ENCODE data around the gene TFAP2E. TPM values are rescaled to one million over a fixed set of nuclear protein-coding genes. Genes with fewer than 3 reads are reported as not detected.
"Not testable (repeated sequence)": the region's sequence is repeated elsewhere in the genome, so short reads cannot be mapped to it uniquely, and the experiment has no call there.

TFAP2E gene
- total and polyA plus RNA-seq, 8 donors = 0.37 to 44.3 (median 1.8) TPM; not detected in 3

DNA sequence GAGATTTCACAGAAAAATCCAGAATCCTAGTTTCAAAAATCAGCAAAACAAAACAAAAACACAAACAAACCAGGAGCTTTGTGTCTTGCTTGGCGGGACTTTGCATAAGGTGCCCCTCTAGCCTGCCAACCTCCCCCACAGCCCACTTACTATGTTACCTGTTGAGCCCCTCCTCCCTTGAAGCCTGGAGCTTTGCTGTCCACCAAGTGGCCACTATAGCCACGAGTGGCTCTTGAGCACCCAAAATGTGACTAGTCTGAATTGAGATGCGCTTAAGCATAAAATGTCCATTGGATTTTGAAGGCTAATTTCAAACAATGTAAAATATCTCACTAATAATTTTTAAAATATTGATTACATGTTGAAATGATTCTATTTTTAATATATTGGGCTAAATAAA lies 12.2 kb downstream of the TFAP2E start:
- no peaks in the 10 kb centered on the region for H3K9me3 ChIP-seq
- 89 to 98% (median 95%) methylated on average over 3 of the region's 3 CpGs for WGBS, 5 donors
- no peak for DNase-seq
- no peaks in the 10 kb centered on the region for H3K4me1 ChIP-seq
- H3K4me3 ChIP-seq = no peak overlapping the region
- intact Hi-C loops (cut with DNase I; ENCODE audit: low total_unique reads) = no loop called here
- H3K27me3 ChIP-seq = no peaks in the 10 kb centered on the region
- peaks cover 0 to 11% (median 0%) of the 10 kb centered on the region in 4 donors for H3K36me3 ChIP-seq
- H3K27ac ChIP-seq = no peak overlapping the region
- TF ChIP-seq POLR2AphosphoS5 (IDR thresholded peaks at IDR 0.05) (no peak), EP300 (IDR thresholded peaks at IDR 0.05) (no peak), POLR2A (IDR thresholded peaks at IDR 0.05) (no peak)
- TF ChIP-seq, protein P1, sequence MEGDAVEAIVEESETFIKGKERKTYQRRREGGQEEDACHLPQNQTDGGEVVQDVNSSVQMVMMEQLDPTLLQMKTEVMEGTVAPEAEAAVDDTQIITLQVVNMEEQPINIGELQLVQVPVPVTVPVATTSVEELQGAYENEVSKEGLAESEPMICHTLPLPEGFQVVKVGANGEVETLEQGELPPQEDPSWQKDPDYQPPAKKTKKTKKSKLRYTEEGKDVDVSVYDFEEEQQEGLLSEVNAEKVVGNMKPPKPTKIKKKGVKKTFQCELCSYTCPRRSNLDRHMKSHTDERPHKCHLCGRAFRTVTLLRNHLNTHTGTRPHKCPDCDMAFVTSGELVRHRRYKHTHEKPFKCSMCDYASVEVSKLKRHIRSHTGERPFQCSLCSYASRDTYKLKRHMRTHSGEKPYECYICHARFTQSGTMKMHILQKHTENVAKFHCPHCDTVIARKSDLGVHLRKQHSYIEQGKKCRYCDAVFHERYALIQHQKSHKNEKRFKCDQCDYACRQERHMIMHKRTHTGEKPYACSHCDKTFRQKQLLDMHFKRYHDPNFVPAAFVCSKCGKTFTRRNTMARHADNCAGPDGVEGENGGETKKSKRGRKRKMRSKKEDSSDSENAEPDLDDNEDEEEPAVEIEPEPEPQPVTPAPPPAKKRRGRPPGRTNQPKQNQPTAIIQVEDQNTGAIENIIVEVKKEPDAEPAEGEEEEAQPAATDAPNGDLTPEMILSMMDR (IDR thresholded peaks at IDR 0.05) = no peak

DNA sequence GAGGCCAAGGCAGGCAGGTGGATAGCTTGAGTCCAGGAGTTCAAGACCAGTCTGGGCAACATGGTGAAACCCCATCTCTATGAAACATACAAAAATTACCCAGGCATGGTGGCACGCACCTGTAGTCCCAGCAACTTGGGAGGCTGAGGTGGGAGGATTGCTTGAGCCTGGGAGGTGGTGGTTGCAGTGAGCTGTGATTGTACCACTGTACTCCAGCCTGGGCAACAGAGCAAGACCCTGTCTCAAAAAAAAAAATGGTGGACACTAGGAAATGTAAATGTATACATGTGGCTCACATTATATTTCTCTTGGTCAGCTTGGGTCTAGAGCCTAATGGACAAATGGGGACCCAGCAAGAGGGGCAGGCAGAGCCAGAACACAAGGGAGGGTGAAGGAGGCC lies 12.7 kb downstream of the TFAP2E start:
- H3K36me3 ChIP-seq = peaks cover 0 to 17% (median 4%) of the 10 kb centered on the region in 4 donors
- H3K4me1 ChIP-seq; intact Hi-C loops (cut with DNase I; ENCODE audit: low total_unique reads); H3K9me3 ChIP-seq; H3K4me3 ChIP-seq; H3K27me3 ChIP-seq; H3K27ac ChIP-seq; DNase-seq: not testable (repeated sequence)
- 95 to 100% (median 100%) methylated on average over 1 of the region's 1 CpG for WGBS, 5 donors

DNA sequence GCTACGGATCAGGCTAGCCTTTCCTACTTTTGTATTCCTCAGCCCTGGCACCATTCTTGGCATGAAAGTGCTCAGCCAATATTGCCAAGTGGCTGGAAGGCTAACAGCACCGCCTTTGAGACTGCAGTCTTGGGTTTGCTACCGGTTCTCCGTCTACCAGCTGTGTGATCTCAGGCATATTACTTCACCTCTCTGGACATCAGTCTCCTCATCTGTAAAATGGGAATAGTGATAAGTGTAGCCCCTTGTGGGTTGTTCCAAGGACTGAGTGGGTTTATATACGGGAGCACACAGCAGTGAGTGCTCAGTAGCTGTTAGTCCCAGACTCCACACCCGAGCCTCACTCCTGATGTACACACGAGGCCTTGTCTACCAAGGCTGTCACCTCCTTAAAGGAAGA lies 13.7 kb downstream of the TFAP2E start:
- 86 to 95% (median 89%) methylated on average over 7 of the region's 7 CpGs for WGBS, 5 donors

DNA sequence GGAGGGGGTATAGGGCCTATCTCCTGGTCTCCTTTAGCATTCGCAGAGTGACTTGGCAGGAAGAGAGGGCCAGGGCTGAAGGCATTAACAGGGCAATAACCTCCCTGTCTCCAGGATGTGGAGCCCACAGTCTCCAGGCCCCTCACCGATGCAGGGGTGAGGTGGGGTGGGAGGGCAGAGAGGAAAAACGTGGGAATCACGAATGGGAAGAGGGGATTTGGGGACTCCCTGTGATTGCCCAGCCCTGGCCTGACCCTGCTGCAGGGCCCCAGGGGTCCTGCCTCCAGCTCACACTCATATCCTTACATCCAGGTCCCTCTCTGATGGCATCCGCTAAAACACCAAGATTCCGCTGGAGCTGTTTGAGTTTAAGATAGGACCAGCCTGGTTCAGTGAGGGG lies 14.6 kb downstream of the TFAP2E start:
- Histone ChIP-seq H3K4me3 (no peak overlapping the region), H3K27me3 (no peaks in the 10 kb centered on the region), H3K27ac (no peak overlapping the region), H3K4me1 (no peaks in the 10 kb centered on the region), H3K9me3 (no peaks in the 10 kb centered on the region), H3K36me3 (peaks cover 0 to 25% (median 8%) of the 10 kb centered on the region in 4 donors)
- no peak for DNase-seq
- WGBS, 5 donors = 81 to 91% (median 83%) methylated on average over 6 of the region's 6 CpGs
- no peak for TF ChIP-seq EP300 (IDR thresholded peaks at IDR 0.05)
- TF ChIP-seq POLR2AphosphoS5 (IDR thresholded peaks at IDR 0.05) = no peak
- no peak for TF ChIP-seq POLR2A (IDR thresholded peaks at IDR 0.05)
- TF ChIP-seq, protein P1 (IDR thresholded peaks at IDR 0.05) = no peak
- intact Hi-C loops (cut with DNase I; ENCODE audit: low total_unique reads) = no loop called here

More for the DNA sequence above, 13.7 kb downstream of the TFAP2E start:
- intact Hi-C loops (cut with DNase I; ENCODE audit: low total_unique reads) = no loop called here
- H3K4me3 ChIP-seq = no peak overlapping the region
- TF ChIP-seq, protein P1 (IDR thresholded peaks at IDR 0.05) = no peak
- TF ChIP-seq EP300 (IDR thresholded peaks at IDR 0.05) = no peak
- no peak for DNase-seq
- peaks cover 0 to 25% (median 8%) of the 10 kb centered on the region in 4 donors for H3K36me3 ChIP-seq
- no peak overlapping the region for H3K27ac ChIP-seq
- no peaks in the 10 kb centered on the region for H3K27me3 ChIP-seq
- H3K4me1 ChIP-seq = no peaks in the 10 kb centered on the region
- no peaks in the 10 kb centered on the region for H3K9me3 ChIP-seq

DNA sequence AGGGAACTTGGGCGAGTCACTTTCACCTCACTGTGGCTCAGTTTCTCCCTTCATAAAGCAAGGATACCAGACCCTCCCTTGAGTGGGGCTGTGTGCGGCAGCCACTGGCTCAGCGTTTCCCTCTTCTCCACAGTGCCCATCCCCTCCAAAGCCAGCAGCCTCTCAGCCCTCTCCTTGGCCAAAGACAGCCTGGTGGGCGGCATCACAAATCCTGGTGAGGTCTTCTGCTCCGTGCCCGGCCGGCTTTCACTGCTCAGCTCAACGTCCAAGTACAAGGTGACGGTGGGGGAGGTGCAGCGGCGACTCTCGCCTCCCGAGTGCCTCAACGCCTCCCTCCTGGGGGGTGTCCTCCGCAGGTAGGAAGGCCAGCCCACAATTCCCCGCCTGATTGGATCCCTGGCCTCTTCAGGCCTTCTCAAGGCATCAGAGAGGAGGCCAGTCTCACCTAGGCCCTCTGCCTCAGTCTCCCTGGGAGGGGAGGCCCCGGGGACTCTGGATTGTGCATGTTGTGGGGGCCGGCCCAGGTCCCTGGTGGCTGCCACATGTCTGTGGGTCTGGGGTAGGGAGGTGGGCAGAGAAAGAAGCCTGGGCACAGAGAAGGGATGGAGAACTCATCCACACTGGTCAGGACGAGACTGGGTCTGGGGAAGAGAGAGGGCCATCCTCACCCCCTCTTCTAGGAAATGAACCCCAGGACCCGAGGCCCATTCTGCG lies 15.2 kb downstream of the TFAP2E start:
- Histone ChIP-seq H3K9me3 (no peaks in the 10 kb centered on the region), H3K27me3 (no peaks in the 10 kb centered on the region), H3K36me3 (peaks cover 0 to 22% (median 8%) of the 10 kb centered on the region in 4 donors), H3K4me3 (no peak overlapping the region), H3K27ac (no peak overlapping the region), H3K4me1 (no peaks in the 10 kb centered on the region)
- intact Hi-C loops (cut with DNase I; ENCODE audit: low total_unique reads) = no loop called here
- 76 to 82% (median 80%) methylated on average over 18 to 21 of the region's 21 CpGs for WGBS, 5 donors
- DNase-seq = no peak
- TF ChIP-seq EP300 (IDR thresholded peaks at IDR 0.05) (no peak), POLR2AphosphoS5 (IDR thresholded peaks at IDR 0.05) (no peak), POLR2A (IDR thresholded peaks at IDR 0.05) (no peak)
- TF ChIP-seq, protein P1 (IDR thresholded peaks at IDR 0.05) = no peak

All from stomach (tissue), 9 donors.